HFFc6 (cell line): ENCODE results near the gene GSN. TPM values are rescaled to one million over a fixed set of nuclear protein-coding genes. Genes with fewer than 3 reads are reported as not detected.

Source experiments
- DNase-seq: peaks from one replicate; pipeline ENCODE4 v3.0.0-alpha.2; 2018
- H3K27ac Mint-ChIP-seq: 2 replicates; pipeline ENCODE4 v1.8.0; 2020; ENCODE audit warnings: mild to moderate bottlenecking, mixed read lengths
- H3K27me3 Mint-ChIP-seq: 2 replicates; pipeline ENCODE4 v1.8.0; 2021; ENCODE audit warnings: mild to moderate bottlenecking, moderate library complexity, mixed read lengths; ENCODE audit not compliant: insufficient read depth
- H3K36me3 Mint-ChIP-seq: 2 replicates; pipeline ENCODE4 v1.8.0; 2021; ENCODE audit warnings: low read depth, mixed read lengths
- H3K4me1 Mint-ChIP-seq: 2 replicates; pipeline ENCODE4 v1.8.0; 2020; ENCODE audit warnings: low read depth, mixed read lengths
- H3K4me3 Mint-ChIP-seq: 2 replicates; pipeline ENCODE4 v1.8.0; 2020; ENCODE audit warnings: mild to moderate bottlenecking, moderate library complexity, mixed read lengths
- H3K9me3 Mint-ChIP-seq: 2 replicates; pipeline ENCODE4 v1.8.0; 2020; ENCODE audit warnings: mild to moderate bottlenecking, mixed read lengths
- total RNA-seq, 6 experiments: library from RNA; stranded (reverse); fragmentation: NEBNext Ultra II Directional; extraction: Animal tissue kit (Norgen Biotek cat#: 25700); gene quantifications; 2 replicates in 1 of 6; 3 replicates in 5 of 6; pipeline ENCODE4 v1.2.3, GENCODE V29; 2021
- TF ChIP-seq, protein P1 (sequence below): fragments of 200-600 bp; sonication (generic); IDR thresholded peaks from 2 replicates; pipeline ENCODE4 v1.5.0; 2021; ENCODE audit warnings: antibody characterized with exemption, mild to moderate bottlenecking

Gene GSN
- total RNA-seq, 6 experiments from 2014 or later, result 288 to 394 (median 318) TPM

DNA sequence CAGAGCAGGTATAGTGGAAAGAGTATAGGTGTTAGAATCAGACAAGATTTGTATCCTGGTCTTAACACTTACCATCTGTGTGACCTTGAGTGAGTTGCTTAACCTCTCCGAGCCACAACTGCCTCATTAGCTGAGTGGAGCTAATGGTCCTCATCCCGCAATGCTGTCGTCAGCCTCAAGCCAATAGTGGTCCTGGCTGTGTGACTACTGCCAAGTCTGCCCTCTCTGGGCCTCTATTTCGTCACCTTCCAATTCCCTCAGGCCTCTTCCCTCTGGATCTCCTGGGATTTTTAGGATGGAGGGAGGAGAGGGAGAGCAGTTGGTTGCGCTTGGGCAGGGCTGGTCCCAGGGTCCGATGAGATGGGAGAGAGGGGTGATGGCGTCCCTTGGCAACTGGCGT lies 60.5 kb downstream of the GSN start:
- Mint-ChIP-seq H3K36me3 (peaks cover 78% of the 10 kb centered on the region), H3K27me3 (peaks cover 16% of the 10 kb centered on the region), H3K27ac (peak overlapping the region; percentile 16; the same call in 1 of the 2 replicates), H3K4me1 (peaks cover 54% of the 10 kb centered on the region), H3K9me3 (no peaks in the 10 kb centered on the region), H3K4me3 (no peak overlapping the region)
- no peak for DNase-seq
- TF ChIP-seq, protein P1, sequence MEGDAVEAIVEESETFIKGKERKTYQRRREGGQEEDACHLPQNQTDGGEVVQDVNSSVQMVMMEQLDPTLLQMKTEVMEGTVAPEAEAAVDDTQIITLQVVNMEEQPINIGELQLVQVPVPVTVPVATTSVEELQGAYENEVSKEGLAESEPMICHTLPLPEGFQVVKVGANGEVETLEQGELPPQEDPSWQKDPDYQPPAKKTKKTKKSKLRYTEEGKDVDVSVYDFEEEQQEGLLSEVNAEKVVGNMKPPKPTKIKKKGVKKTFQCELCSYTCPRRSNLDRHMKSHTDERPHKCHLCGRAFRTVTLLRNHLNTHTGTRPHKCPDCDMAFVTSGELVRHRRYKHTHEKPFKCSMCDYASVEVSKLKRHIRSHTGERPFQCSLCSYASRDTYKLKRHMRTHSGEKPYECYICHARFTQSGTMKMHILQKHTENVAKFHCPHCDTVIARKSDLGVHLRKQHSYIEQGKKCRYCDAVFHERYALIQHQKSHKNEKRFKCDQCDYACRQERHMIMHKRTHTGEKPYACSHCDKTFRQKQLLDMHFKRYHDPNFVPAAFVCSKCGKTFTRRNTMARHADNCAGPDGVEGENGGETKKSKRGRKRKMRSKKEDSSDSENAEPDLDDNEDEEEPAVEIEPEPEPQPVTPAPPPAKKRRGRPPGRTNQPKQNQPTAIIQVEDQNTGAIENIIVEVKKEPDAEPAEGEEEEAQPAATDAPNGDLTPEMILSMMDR, result no peak

DNA sequence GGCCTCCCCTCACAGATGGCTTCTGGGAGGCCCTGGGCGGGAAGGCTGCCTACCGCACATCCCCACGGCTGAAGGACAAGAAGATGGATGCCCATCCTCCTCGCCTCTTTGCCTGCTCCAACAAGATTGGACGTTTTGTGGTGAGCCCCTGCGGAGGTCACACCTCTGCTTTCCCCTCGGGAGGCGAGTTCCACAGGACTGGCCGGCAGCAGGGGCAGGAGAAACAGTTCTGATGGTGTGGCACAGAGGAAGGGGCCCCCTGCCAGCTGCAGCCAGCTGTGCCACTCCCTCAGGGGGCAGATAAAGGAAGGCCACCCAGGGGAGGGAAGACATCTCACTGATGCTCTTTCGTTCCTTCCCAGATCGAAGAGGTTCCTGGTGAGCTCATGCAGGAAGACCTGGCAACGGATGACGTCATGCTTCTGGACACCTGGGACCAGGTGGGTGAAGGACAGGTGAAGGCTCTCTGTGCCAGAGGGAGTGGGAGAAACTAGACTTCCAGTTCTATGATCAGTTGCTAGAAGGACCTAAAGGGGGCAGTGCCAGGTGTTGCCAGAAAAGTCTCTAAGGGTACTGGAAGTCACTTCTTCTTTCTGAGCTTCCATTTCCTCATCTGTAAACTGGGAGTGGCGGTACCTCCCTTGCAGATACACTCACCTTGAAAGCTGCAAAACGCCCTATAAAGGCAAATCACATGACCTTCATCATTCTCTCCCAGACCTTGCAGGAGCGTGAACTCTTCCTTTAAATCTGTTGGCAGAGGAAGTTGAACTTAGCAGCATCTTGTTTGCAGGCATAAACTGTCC lies 61.1 kb downstream of the GSN start:
- peak overlapping the region; percentile 16; the same call in 1 of the 2 replicates for H3K27ac Mint-ChIP-seq
- no peaks in the 10 kb centered on the region for H3K9me3 Mint-ChIP-seq
- no peak overlapping the region for H3K4me3 Mint-ChIP-seq
- no peak for DNase-seq
- peaks cover 16% of the 10 kb centered on the region for H3K27me3 Mint-ChIP-seq
- H3K36me3 Mint-ChIP-seq, result peaks cover 77% of the 10 kb centered on the region
- H3K4me1 Mint-ChIP-seq, result peaks cover 54% of the 10 kb centered on the region
- TF ChIP-seq, protein P1, result no peak

DNA sequence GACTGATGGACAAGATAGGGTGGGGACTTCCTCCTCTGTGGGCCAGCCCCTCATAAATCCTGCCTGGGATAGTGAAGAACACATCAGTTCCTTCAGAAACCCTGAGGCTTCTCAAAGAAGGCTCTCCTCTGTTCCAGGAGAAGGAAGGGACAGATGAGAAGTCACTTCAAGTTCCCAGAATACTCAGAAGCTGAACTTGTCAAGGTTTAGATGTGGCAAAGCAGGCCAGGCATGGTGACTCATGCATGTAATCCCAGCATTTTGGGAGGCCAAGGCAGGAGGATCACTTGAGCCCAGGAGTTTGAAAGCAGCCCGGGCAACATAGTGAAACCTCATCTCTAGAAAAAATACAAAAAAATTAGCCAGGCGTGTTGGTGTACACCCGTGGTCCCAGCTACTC lies 63.6 kb downstream of the GSN start:
- Mint-ChIP-seq H3K27ac (peak overlapping the region; percentile 76), H3K4me3 (no peak overlapping the region; the same call in 1 of the 2 replicates), H3K36me3 (peaks cover 76% of the 10 kb centered on the region), H3K4me1 (peaks cover 45% of the 10 kb centered on the region), H3K27me3 (peaks cover 14% of the 10 kb centered on the region), H3K9me3 (no peaks in the 10 kb centered on the region)
- TF ChIP-seq, protein P1, result no peak
- no peak for DNase-seq

DNA sequence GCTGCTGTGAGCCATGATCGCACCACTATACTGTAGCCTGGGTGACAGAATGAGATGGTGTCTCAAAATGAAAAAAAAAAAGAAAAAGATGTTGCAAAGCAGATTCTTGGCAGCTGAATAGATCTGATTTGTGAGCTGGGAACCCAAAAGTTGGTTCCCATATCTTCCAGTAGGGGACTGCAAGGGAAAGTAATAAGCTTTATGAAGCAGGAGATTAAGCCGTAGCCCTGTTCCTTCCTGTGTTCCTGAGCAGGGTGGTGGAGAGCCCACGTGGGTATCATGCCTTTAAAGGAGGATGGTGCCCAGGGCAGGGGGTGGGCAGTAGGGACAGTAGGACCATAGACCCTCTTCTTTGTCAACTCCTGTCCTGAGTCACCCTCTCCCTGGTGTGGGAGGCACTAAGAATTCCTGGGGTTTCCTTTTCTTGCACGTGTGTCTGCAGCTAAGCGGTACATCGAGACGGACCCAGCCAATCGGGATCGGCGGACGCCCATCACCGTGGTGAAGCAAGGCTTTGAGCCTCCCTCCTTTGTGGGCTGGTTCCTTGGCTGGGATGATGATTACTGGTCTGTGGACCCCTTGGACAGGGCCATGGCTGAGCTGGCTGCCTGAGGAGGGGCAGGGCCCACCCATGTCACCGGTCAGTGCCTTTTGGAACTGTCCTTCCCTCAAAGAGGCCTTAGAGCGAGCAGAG lies 64.2 kb downstream of the GSN start:
- H3K36me3 Mint-ChIP-seq, result peaks cover 78% of the 10 kb centered on the region
- peaks cover 14% of the 10 kb centered on the region for H3K27me3 Mint-ChIP-seq
- H3K9me3 Mint-ChIP-seq, result no peaks in the 10 kb centered on the region
- peak; percentile 57 for DNase-seq
- no peak overlapping the region; the same call in 1 of the 2 replicates for H3K4me3 Mint-ChIP-seq
- TF ChIP-seq, protein P1, result peak; percentile 73
- H3K27ac Mint-ChIP-seq, result peak overlapping the region; percentile 76
- peaks cover 43% of the 10 kb centered on the region for H3K4me1 Mint-ChIP-seq

DNA sequence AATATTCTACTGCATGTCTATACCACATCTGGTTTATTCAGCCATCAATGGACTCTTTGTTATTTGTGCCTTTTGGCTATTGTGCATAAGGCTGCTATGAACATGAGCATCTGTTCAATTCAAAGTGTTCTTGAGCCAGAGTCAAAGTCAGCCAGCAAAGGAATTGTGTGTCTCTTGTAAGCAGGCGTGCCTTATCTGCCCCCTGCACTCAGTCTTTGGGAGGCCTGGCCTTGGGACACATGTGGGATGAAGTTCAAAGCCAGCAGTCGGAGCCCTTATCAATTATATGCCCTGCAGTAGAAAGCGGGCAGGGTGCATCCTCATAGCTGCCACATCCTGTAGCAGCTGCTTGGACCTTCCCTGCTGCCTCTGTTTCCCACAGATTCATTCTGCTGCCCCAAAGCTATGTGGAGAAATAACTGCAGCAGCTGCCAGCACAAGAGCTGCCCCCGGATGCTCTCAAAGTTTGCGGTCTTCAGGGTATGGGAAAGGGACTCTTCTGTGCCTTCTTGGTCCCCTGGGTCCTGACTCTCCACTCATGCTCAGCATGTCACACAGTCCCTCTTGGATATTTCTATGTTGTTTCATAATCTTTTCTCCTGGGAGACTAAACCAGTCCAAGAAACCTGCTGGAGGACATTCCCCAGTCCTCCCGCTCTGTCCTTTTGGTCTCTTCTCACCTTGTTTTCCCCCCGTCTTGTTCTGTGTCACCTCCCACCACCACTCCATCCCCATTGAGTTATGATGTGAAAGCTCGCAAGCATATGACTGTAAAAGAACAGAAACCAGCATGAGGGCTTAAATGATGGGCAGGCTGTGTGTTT lies 66.2 kb downstream of the GSN start:
- peaks cover 13% of the 10 kb centered on the region for H3K27me3 Mint-ChIP-seq
- peaks cover 78% of the 10 kb centered on the region for H3K36me3 Mint-ChIP-seq
- peak overlapping the region; percentile 16; the same call in 1 of the 2 replicates for H3K4me3 Mint-ChIP-seq
- peaks cover 43% of the 10 kb centered on the region for H3K4me1 Mint-ChIP-seq
- no peak for DNase-seq
- TF ChIP-seq, protein P1, result no peak
- no peaks in the 10 kb centered on the region for H3K9me3 Mint-ChIP-seq
- peak overlapping the region; percentile 63 for H3K27ac Mint-ChIP-seq
